GM10248 (cell line): ENCODE measurements around the gene RPL28.

ENCODE experiments used
- CTCF ChIA-PET: fragments of 300-600 bp; sonication (Branson Sonifier 250); formaldehyde crosslinking; extraction: SDS; loops from one replicate; lab custom pipeline; 2021; ENCODE audit warnings: antibody characterized with exemption; lab: Yijun Ruan, JAX
- POLR2A ChIA-PET: fragments of 350-650 bp; sonication (Branson Sonifier 250); formaldehyde crosslinking; extraction: SDS; loops from one replicate; lab custom pipeline; 2020; ENCODE audit warnings: antibody characterized with exemption; lab: Yijun Ruan, JAX
- DNase-seq: peaks from one replicate; pipeline ENCODE4 v3.0.0; 2012; ENCODE audit errors: extremely low spot score
- CTCF ChIP-seq: IDR thresholded peaks from 2 replicates; pipeline ENCODE4 v1.5.1; 2012; ENCODE audit warnings: mild to moderate bottlenecking, low read depth; ENCODE audit errors: extremely low read depth, missing control alignments, control extremely low read depth

Gene RPL28

GRCh38 chr19:55358943-55359908 lies 26.5 kb upstream of the RPL28 start:
- no peak for TF ChIP-seq CTCF
- no peak for DNase-seq
- ChIA-PET POLR2A (interaction anchor here (0.6 kb wide), 1 partner anchor 902 kb away, joined by 4 read pairs; no protein-coding TSS in a partner anchor), CTCF (interaction anchor here (0.9 to 1.2 kb wide), 4 partner anchors 10 to 68 kb away, joined by 3 read pairs; no protein-coding TSS in a partner anchor)

GRCh38 chr19:55360902-55361301 lies 24.8 kb upstream of the RPL28 start:
- no peak for TF ChIP-seq CTCF
- DNase-seq, result no peak
- POLR2A ChIA-PET, result interaction anchor here (0.7 kb wide), 1 partner anchor 109 kb away, joined by 4 read pairs; no protein-coding TSS in a partner anchor
- CTCF ChIA-PET, result interaction anchor here (1.5 kb wide), 1 partner anchor 106 kb away, joined by 4 read pairs; no protein-coding TSS in a partner anchor

GRCh38 chr19:55362174-55362989 lies 23.4 kb upstream of the RPL28 start:
- TF ChIP-seq CTCF, result no peak
- ChIA-PET POLR2A (no interaction called here), CTCF (interaction anchor here (1.5 kb wide), 1 partner anchor 105 kb away, joined by 4 read pairs; no protein-coding TSS in a partner anchor)
- DNase-seq, result no peak

- no peak for DNase-seq
- CTCF ChIA-PET, result no interaction called here
- POLR2A ChIA-PET, result no interaction called here
- no peak for TF ChIP-seq CTCF
These were observed 22.6 kb upstream of the RPL28 start, which contains the start of gene GARIN5B for GRCh38 chr19:55362990-55363716. GARIN5B (minus strand) TSS chr19:55363260; CDS start chr19:55363066, 194 bp downstream.

GRCh38 chr19:55365245-55365644 lies 20.5 kb upstream of the RPL28 start:
- no peak for DNase-seq
- TF ChIP-seq CTCF, result no peak
- CTCF ChIA-PET, result interaction anchor here (1.6 kb wide), 1 partner anchor 53 kb away, joined by 3 read pairs; no protein-coding TSS in a partner anchor
- POLR2A ChIA-PET, result no interaction called here

- POLR2A ChIA-PET, result interaction anchor here (0.7 kb wide), 1 partner anchor 318 kb away, joined by 3 read pairs; no protein-coding TSS in a partner anchor
- CTCF ChIA-PET, result interaction anchor here (0.9 to 1.6 kb wide), 2 partner anchors 52 to 64 kb away, joined by 3 to 4 read pairs; no protein-coding TSS in a partner anchor
- no peak for DNase-seq
- no peak for TF ChIP-seq CTCF
These were observed 19.8 kb upstream of the RPL28 start for GRCh38 chr19:55365964-55366363.
